Myometrial cell (primary cell): ENCODE results near the gene HBZ. TPM values are rescaled to one million over a fixed set of nuclear protein-coding genes. Genes with fewer than 3 reads are reported as not detected.

ENCODE experiments used
- total RNA-seq: library from RNA; depleted of rRNA; stranded (reverse); fragments of >200 nt; gene quantifications from 2 replicates; pipeline ENCODE4 v1.2.3, GENCODE V29; 2015

Gene HBZ
- not detected in 2 replicates for total RNA-seq

DNA sequence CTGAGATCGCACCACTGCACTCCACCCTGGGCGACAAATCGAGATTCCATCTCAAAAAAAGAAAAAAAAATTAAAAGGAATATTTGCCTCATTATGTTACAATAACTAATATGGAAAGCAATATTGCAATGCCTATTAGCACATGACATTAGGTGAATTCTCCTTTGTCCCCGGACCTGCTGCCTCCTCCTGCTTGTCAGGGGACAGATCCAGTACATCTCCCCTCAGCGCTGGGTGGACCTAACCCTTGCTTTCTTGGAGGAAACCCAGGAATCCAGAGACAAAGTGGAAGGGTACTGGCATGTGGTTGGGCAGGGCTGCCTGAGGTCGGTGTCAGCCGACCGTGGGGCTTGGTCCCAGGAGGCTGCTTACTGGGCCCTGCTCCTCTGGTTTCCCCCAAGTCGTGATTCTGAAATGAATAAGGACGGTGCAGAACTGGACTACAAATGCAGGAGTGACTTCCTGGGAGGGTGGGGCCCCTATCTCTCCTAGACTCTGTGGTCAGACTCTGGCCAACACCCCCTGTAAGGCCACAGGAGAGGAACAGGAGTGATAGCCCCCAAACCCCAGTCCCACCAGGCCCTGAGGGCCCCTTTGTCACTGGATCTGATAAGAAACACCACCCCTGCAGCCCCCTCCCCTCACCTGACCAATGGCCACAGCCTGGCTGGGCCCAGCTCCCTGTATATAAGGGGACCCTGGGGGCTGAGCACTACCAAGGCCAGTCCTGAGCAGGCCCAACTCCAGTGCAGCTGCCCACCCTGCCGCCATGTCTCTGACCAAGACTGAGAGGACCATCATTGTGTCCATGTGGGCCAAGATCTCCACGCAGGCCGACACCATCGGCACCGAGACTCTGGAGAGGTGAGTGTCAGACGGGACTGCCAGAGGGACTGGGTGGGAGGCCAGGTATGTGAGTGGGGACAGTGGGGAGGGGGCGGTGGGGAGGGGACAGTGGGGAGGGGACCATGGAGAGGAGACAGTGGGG, at the start of gene HBZ:
Gene HBZ, plus strand, starts transcription at position 504 of the 988 bp plus-strand sequence. Its CDS starts 266 bp downstream, at position 770.

DNA sequence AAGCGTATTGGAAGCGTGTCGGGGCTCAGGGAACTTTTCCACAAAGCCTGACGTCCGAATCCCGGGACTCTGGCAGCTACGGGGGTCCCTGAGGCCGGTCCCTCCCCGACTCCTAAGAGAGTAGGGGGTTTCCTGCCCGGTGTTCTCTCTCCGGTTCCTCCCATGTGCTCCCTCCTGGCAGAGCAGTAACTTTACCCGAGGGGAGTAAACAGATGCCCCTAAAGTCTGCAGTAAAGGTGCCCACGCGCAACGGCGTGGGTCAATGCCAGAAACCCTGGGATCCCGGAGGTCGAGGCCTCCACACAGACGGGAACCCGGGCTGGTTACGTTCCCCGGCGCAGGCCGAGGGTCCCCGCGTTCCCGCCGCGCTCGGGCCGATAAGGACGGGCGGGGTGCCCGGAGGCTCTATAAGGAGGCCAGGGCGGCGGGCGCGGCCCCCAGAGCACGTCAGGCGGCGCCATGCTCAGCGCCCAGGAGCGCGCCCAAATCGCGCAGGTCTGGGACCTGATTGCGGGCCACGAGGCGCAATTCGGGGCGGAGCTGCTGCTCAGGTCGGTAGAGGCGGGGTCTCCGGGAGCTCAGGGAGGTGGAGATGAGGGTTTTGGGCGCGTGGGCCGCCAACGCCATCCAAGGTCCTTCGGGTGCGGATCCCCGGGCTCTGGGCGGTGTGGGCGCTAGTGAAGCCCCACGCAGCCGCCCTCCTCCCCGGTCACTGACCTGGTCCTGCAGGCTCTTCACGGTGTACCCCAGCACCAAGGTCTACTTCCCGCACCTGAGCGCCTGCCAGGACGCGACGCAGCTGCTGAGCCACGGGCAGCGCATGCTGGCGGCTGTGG, 13.3 kb downstream of the HBZ start, which contains the start of gene HBM:
Gene HBM, plus strand, starts transcription at position 440 of the 836 bp plus-strand sequence. Its CDS starts 20 bp downstream, at position 460.

DNA sequence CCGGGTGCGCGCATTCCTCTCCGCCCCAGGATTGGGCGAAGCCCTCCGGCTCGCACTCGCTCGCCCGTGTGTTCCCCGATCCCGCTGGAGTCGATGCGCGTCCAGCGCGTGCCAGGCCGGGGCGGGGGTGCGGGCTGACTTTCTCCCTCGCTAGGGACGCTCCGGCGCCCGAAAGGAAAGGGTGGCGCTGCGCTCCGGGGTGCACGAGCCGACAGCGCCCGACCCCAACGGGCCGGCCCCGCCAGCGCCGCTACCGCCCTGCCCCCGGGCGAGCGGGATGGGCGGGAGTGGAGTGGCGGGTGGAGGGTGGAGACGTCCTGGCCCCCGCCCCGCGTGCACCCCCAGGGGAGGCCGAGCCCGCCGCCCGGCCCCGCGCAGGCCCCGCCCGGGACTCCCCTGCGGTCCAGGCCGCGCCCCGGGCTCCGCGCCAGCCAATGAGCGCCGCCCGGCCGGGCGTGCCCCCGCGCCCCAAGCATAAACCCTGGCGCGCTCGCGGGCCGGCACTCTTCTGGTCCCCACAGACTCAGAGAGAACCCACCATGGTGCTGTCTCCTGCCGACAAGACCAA, 20.0 kb downstream of the HBZ start, which contains the start of gene HBA2:
Gene HBA2, plus strand, starts transcription at position 503 of the 568 bp plus-strand sequence. Its CDS starts 37 bp downstream, at position 540.

DNA sequence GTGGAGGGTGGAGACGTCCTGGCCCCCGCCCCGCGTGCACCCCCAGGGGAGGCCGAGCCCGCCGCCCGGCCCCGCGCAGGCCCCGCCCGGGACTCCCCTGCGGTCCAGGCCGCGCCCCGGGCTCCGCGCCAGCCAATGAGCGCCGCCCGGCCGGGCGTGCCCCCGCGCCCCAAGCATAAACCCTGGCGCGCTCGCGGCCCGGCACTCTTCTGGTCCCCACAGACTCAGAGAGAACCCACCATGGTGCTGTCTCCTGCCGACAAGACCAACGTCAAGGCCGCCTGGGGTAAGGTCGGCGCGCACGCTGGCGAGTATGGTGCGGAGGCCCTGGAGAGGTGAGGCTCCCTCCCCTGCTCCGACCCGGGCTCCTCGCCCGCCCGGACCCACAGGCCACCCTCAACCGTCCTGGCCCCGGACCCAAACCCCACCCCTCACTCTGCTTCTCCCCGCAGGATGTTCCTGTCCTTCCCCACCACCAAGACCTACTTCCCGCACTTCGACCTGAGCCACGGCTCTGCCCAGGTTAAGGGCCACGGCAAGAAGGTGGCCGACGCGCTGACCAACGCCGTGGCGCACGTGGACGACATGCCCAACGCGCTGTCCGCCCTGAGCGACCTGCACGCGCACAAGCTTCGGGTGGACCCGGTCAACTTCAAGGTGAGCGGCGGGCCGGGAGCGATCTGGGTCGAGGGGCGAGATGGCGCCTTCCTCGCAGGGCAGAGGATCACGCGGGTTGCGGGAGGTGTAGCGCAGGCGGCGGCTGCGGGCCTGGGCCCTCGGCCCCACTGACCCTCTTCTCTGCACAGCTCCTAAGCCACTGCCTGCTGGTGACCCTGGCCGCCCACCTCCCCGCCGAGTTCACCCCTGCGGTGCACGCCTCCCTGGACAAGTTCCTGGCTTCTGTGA, 24.3 kb downstream of the HBZ start, which contains the start of gene HBA1:
Gene HBA1, plus strand, starts transcription at position 204 of the 906 bp plus-strand sequence. Its CDS starts 37 bp downstream, at position 241.

DNA sequence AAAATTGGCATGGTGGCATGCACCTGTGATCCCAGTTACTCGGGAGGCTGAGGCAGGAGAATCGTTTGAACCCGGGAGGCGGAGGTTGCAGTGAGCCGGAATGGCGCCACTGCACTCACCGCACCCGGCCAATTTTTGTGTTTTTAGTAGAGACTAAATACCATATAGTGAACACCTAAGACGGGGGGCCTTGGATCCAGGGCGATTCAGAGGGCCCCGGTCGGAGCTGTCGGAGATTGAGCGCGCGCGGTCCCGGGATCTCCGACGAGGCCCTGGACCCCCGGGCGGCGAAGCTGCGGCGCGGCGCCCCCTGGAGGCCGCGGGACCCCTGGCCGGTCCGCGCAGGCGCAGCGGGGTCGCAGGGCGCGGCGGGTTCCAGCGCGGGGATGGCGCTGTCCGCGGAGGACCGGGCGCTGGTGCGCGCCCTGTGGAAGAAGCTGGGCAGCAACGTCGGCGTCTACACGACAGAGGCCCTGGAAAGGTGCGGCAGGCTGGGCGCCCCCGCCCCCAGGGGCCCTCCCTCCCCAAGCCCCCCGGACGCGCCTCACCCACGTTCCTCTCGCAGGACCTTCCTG, 27.7 kb downstream of the HBZ start, which contains the start of gene HBQ1:
Gene HBQ1, plus strand, starts transcription at position 359 of the 575 bp plus-strand sequence. Its CDS starts 28 bp downstream, at position 387.

Other genes with a start within 250 kb of the HBZ start
- 2.7 and 4.9 TPM in 2 replicates for gene POLR3K, start 99.0 kb upstream of the HBZ start, total RNA-seq
- 40.6 and 56.9 TPM in 2 replicates for gene SNRNP25, start 98.8 kb upstream of the HBZ start, total RNA-seq
- 66.5 and 70.3 TPM in 2 replicates for gene RHBDF1, start 80.0 kb upstream of the HBZ start, total RNA-seq
- gene MPG, start 74.4 kb upstream of the HBZ start, total RNA-seq: 322 and 423 TPM in 2 replicates
- 10.1 and 15.8 TPM in 2 replicates for gene NPRL3, start 14.0 kb upstream of the HBZ start, total RNA-seq
- not detected in 2 replicates for gene HBM, start 13.3 kb downstream of the HBZ start, total RNA-seq
- gene HBA2, start 20.2 kb downstream of the HBZ start, total RNA-seq: not detected in 2 replicates
- not detected in 2 replicates for gene HBA1, start 24.0 kb downstream of the HBZ start, total RNA-seq
- not detected in 2 replicates for gene HBQ1, start 27.8 kb downstream of the HBZ start, total RNA-seq
- gene LUC7L, start 76.8 kb downstream of the HBZ start, total RNA-seq: 23.2 and 39.8 TPM in 2 replicates
- 85.0 and 122 TPM in 2 replicates for gene FAM234A, start 82.2 kb downstream of the HBZ start, total RNA-seq
- gene RGS11, start 123.3 kb downstream of the HBZ start, total RNA-seq: under 0.01 and 0.53 TPM in 2 replicates
- gene ARHGDIG, start 127.9 kb downstream of the HBZ start, total RNA-seq: not detected in 2 replicates
- not detected in 2 replicates for gene PDIA2, start 130.5 kb downstream of the HBZ start, total RNA-seq
- gene AXIN1, start 200.1 kb downstream of the HBZ start, total RNA-seq: 13.8 and 14.9 TPM in 2 replicates
- gene MRPL28, start 217.9 kb downstream of the HBZ start, total RNA-seq: 147 and 185 TPM in 2 replicates
- 59.1 and 65.0 TPM in 2 replicates for gene PGAP6, start 229.3 kb downstream of the HBZ start, total RNA-seq
- gene NME4, start 244.6 kb downstream of the HBZ start, total RNA-seq: 116 and 121 TPM in 2 replicates
- gene DECR2, start 249.2 kb downstream of the HBZ start, total RNA-seq: 17.9 and 18.2 TPM in 2 replicates